ENCODE measurements around the gene SLC44A5.

GRCh38 chr1:75174031-75174760 is 436.7 kb downstream of the SLC44A5 start:
- TF ChIP-seq POLR2A (IDR thresholded peaks at IDR 0.05) = no peak
- TF ChIP-seq, protein P1, sequence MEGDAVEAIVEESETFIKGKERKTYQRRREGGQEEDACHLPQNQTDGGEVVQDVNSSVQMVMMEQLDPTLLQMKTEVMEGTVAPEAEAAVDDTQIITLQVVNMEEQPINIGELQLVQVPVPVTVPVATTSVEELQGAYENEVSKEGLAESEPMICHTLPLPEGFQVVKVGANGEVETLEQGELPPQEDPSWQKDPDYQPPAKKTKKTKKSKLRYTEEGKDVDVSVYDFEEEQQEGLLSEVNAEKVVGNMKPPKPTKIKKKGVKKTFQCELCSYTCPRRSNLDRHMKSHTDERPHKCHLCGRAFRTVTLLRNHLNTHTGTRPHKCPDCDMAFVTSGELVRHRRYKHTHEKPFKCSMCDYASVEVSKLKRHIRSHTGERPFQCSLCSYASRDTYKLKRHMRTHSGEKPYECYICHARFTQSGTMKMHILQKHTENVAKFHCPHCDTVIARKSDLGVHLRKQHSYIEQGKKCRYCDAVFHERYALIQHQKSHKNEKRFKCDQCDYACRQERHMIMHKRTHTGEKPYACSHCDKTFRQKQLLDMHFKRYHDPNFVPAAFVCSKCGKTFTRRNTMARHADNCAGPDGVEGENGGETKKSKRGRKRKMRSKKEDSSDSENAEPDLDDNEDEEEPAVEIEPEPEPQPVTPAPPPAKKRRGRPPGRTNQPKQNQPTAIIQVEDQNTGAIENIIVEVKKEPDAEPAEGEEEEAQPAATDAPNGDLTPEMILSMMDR (IDR thresholded peaks at IDR 0.05) = no peak
